GM19438 (cell line): ENCODE measurements around the gene PAK1.

Experiments
- ATAC-seq: cut with Tn5 transposase; IDR thresholded peaks from one replicate; pipeline ENCODE4 v1.9.1; 2021; ENCODE audit warnings: low read depth; ENCODE audit not compliant: unreplicated experiment

The PAK1 gene

DNA sequence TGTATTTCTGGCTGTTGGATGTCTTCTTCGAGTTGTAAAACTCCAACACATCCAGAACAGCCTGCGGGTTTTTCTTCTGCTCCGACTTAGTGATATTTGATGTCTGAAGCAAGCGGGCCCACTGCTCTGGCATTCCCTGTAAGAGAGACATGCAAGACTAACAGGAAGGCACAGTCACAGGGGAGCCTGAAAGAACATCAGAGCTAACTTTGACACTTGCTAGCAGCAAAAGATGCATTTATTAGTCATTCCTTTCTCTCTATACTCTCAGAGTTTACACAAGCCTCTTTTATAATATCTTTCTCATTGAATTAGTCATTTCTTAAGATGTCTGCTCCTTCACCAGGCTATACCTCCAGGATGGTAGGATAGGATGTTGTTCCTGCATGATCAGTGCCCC is 94.6 kb downstream of the PAK1 start:
- ATAC-seq, result no peak

DNA sequence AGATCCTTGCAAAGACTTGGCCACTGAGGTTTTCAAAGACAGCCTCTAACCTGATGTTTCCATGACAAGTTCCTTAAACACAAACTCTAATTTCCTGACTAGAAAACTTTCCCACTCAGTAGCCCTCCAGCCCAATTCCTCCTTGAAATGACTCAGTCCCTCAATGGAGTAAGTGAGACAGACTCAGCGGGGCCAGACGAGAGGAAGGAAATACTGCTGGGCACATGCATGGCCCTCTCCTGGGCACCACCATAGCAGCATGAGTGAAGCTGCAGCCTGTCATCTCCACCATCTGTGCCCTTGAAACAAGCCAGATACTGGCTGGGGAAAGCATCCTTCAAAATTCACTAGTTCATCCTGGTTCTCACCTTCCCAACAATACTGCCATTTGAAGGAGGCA is 96.2 kb downstream of the PAK1 start:
- ATAC-seq, result no peak

DNA sequence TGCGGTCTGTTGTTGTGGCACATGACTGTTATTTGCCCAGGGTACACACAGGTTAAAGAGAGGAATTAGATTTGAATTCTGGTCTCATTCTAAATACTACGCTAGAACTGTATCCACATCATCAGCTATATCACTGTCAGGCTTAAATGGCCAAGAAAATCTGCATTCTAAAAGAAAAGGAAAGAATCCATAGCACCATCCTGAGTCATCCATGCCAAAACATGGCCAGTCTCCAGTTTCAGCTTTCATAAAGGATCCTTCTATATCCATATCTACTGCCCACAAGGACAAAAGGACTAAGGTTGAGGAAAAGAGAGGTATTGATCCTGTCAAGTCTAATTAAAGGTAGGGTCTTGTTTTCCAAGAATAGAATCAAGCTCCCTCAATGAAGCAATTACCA is 98.8 kb downstream of the PAK1 start:
- no peak for ATAC-seq

DNA sequence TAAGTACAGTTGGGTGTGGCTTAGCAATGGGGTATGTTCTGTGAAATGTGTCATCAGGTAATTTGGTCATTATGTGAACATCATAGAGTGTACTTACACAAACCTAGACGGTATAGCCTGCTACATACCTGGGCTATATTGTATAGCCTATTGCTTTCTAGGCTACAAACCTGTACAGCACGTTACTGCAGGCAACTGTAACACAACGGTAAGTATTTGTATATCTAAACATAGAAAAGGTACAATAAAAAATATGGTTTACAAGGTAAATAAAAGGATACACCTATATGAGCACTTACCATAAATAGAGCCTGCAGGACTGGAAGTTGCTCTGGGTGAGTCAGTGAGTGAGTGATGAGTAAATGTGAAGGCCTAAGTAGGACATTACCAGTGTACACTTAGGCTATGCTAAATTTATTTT is 99.3 kb downstream of the PAK1 start:
- no peak for ATAC-seq

DNA sequence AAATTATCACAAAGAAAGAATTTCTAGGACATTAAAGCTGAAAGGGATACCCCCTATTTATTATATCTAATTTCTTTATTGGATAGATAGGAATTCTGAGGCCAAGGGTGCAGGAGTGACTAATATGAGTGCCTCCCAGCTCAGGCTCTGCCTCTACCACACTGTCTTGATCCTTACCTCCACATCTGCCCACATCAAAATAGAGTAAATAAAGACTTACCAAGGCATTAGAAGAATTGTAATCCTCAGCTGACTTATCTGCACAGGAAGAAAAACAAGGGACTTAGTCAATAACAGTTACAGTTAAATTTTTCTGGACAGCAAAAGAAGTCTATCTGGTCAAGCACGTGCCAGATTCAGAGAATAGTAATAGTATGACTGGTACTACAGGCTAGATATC is 99.8 kb downstream of the PAK1 start:
- ATAC-seq, result no peak

DNA sequence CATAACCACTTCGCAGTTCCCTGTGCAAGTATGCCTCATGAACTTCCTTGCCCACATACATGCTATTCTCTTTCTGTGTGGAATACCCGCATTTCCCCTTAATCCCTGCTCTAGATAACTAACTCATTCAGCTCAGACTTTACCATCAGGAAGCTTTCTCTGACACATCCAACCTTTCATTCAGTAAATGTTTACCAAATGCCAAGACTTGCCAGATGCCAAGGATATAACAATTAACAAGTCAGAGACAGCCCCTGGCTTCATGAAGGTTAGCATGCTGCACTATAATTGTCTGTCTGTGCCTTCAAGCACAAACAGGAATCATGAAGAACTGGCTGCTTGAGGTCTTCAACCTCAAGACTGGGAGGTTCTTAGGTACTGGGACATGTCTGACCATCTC is 101.2 kb downstream of the PAK1 start:
- no peak for ATAC-seq

DNA sequence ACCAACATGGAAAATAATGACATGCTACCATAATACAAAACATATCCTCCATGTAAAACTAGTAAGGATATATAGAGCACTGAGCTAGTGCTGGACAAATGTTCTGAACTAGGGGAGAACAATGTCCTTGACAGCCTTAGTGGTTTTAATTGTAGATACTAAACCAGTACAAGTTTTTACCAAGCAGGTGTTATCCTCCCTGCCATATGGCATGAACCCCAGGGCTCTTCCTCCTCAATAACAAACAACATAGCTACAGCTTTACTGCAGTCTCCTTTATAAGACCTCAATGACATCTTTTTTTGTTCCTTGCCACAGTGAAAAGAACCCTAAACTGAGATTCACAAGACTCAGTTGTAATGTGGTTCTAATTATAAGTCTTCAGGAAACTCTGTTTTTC is 102.2 kb downstream of the PAK1 start:
- ATAC-seq, result no peak

DNA sequence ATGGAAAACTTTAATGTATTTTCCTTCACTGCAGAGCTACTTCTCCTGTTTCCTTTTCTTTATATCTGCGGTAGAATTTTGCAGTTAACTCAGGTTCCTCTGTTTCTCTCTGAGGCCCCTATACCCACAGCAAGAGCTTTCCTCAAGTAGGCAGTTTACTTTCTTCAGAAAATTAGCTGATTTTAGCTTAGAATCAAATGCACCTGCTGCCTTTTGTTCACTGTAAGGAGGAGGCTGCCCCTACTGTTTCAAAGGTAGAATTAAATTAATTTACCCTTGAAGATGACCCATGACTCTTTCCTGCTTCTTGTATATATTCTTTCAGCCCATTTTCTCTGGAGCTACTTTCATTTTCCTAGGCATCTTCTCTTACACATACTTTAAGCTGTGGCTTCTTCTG is 103.7 kb downstream of the PAK1 start:
- ATAC-seq, result no peak

DNA sequence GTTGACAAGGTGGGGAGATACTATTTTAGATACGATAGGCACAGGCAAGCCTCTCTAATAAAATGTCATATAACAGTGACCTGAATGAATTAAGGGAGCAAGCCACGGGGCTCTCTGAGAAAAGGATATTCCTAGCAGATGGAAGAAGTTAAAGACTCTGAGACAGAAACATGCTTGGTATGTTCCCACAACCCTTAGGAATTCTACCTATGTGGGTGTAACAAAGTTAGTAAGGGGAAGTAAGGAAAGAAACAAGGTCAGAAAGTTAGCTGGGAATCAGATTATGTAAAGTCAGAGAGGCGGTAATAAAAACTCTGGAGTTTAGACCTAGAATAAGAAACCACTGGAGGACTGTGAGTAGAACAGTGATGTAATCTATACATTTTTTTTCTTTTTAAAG is 112.7 kb downstream of the PAK1 start:
- no peak for ATAC-seq

DNA sequence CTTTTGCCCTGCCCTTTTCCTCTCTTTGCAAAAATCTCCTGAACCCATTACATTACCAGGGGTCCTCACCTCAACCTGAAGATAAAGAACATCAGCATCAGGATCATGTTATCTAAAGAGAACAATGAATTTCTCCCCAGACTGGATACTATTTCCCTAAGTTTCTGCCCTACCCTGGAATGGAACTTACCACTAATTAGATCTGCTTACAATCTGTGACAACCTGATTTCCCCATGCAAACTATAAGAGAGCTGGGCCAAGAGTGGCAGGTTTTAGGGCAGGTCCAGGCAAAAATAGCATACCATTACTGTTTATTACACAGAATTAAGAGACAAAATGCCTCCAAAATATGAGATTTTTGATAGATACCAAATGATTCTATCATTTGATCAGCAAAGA is 114.4 kb downstream of the PAK1 start:
- no peak for ATAC-seq

DNA sequence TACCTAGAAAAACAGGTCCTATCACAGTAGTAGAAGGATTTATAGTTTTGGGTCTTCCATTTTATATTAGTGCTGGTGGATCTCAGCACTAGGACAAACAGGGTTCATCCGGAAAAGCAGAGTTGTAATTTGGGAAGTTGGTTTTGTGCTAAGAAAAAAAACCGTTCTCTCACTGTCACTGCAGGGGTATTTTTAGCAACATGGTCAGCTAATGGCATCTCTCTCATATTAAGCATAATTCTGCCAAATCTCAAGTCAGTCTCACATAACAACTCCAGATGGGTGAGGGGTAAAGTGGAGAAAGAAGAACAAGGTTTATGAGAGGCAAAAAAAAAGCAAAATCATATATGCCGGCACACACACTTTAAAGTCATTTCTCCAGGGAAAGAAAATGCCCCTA is 120.8 kb downstream of the PAK1 start:
- no peak for ATAC-seq

DNA sequence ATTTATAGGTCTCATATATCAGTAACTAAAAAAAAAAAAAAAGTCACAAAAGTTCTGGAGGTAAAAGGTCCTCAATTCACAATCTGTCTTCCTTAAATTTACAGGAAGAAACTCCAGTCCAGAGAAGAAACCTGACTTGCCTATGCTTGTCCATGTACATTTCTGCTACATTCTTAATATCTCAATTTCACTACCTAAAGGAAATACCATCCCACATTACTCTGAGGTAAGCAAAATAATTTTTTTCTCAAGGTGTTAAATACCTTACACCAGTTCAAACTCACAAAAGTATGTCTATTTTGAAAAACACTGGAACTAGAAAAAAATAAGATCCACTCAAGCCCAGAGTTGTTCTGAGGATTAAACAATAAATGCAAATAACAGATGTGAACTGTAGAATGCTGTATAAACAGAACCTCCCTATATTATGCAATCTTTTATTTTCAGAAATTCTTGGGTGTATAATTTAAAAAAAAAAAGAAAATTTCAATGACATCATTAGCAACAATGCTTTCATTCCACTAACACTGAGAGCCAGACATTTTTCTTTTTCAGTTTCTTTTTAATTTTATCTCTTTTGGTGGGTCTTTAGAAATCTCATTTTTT is 122.5 kb downstream of the PAK1 start:
- no peak for ATAC-seq

DNA sequence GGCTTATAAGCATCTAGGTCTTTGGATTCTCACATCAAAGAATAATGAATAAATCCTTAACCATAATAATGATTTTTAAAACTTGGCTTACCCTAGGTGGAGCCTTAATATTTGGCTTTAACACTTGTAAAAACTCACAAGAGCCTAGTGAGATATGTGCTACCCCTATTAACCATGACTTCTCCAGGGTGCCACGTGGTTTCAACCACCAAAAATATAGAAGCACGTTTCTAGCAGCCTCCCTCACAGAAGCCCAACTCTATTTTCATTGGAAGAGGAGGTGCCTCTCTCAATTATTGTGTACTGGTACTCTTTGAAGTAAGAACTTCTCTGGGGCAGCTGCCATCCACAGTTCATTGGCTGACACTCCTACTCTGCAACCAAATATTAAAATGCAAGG is 125.9 kb downstream of the PAK1 start:
- no peak for ATAC-seq

DNA sequence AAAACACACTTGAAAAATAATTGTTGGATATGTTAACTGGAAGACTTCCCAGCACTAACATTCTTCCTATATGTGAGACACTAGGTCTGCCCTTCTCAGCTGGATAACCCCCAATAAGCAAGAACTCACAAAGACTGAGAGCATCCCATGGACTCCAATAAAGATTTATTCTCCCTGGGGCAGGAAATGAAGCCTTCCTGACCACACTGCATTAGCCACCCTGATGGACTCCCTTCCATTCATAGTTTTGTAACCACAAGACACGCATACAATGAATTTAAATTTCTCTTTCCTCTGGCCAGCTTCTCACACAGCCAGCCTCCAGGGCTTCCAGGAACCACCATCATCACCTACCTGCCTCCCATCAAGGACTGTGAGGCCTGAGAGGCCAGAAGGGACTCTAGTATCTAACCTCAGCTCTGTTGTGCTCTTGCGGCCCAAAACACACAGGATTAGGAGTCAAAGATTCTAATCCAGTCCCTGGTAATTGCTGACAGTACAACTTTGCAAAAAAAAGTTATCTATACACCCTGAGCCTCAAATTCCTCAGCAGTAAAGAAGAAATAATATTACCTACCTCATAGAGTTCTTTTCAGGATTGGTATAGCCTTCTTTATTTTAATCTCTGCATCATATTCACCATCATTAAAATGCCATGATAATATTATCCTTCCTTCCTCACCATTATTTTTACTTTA is 126.8 kb downstream of the PAK1 start:
- ATAC-seq, result no peak

DNA sequence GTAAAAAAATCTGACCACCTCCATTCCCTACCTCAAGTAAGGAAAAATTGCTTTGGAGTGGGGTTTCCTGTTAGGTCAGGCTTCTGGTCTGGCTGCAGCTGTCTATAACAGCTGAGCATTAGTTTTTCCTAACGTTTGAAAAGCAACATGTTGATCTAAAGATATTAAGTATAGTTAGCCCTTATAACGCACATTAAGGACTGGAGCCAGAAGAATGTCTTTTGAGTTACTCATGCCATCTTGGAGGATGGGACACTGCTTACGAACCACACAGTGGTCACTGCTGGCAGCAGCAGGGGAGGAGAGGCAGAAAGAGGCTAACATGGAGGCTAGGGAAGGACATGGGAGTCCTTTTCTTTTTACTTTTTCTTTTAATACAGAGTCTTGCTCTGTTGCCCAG is 128.3 kb downstream of the PAK1 start:
- ATAC-seq, result no peak

DNA sequence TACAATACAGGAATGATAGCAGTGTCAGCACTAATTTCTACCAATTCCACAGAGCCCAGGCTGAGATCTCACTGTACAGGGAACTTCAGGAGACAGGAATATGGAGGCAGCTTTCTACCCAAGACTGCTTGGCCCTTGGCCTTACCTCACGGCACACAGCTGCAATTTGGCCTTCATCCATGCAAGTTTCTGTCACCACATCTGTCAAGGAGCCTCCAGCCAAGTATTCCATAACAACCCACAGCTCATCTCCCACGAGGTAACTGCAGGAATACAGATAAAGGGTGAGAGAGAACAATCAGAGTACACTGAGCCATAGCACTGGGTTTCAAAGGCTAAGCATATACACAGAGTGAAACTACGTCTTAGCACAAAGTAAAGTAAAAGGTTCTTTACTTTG is 133.4 kb downstream of the PAK1 start:
- no peak for ATAC-seq

DNA sequence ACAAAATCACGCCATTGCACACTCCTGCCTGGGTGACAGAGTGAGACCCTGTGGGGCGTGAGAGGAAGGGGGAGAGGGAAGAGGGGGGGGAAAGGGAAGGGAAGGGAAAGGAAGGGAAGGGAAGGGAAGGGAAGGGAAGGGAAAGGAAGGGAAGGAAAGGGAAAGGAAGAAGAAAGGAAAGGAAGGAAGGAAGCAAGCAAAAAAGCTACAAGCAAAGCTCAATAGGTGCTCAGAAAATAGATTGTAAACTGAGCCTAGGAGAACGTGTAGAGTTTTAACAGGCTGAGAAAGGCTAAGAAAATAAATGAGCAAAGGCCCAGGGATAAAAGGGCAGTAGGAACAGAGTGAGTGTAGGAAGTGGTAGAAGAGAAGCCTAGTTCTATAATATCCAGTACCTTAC is 141.6 kb downstream of the PAK1 start:
- no peak for ATAC-seq

DNA sequence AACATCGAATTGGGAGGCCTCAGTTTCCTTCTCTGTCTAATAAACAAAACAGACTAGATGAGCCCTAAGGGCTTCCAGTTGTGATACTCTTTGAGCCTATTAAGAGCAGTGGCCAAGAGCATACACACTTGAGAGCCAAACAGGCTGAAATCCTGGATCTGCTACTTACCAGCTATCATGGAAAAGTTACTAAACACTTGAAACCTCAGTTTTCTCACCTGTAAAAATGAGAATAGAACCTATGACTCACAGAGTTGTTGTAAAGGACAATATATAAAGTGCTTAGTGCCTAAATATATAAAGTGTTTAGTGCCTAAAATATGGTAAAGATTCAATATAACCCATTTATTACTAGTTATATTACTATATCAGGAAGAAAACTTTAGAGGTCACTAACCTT is 148.7 kb downstream of the PAK1 start:
- ATAC-seq, result no peak

DNA sequence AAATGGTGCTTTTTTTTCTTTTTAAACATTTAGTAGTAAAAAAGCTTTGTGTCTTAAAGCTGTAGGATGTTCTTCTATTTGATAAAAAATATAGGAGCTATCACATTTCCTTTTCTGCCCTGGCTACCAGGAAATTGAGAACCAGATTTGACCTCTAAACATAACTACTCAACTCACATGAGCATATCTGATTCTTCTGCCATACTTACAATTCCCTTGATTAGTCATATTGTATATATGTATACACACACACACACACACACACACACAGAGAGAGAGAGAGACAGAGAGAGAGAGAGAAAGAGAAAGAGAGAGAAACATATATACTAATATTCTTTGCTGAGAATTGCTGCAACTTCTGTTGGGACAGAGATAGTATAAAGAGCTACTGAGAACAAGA is 149.4 kb downstream of the PAK1 start:
- ATAC-seq, result no peak

DNA sequence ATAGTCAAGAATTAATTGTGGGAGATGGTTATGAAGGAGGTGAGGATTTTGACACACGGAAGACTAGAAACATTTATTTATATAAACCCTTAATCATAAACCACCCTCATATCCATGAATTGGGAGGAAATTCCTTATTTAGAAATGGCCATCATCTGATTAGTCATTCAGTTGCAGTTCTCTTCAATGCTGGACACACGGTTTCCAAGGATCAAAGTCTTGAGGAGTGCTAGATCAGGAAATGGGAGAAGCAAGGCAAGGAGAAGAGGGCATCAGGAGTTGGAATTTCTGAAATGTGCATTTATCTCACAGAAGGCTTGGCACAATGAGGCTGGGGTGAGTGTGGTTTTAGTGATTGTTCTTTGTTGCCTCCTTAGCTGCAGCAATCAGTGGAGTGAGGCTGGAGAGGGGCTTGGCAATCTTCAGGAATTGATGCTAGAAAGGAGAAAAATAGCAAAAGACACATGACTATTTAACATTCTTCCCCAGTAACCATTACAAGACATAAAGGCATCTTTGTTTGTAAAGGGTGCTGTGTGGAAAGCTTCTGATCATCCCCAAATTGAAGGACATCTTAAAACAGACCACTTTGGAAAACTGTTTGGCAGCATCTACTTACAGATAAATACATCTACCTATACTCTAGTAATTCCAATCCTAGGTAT is 150.8 kb downstream of the PAK1 start:
- ATAC-seq, result no peak

DNA sequence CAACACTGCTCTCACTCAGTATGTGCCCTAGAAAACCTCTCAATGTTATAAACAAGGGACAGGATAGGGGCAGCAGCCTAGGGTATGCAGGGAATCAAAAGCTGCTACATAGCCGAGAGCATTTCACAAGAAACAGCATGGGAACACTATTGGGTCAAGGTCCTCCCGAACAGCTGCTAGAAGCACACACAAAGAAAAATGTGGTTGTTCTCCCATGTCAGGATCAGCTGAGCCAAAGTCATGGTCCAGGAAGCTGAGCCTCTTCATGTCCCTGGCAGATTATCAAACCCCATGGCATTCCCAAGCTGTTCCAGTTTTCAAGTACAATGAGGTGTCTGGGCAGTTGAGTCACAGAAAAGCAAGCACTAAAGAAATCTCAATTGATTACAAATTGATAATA is 151.4 kb downstream of the PAK1 start:
- no peak for ATAC-seq

DNA sequence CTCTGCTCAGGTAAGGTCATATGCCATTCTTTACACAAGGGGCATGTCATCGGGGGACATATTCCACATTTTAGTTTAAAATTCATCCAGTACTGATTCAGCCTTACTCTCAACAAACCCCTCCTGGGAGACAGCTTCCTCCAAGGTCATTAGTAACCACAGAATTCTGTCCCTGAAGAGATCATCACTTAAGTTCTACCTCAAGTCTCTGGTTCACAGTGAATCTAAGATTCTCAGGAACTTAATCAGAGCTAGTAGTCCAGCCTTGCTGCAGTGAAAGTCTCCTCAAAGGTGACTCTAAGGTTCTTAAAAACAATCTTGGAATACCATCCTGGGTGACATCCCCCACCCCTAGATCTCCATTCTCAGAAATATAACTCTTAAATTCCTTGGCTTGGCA is 153.5 kb downstream of the PAK1 start:
- no peak for ATAC-seq
